Activated CD8-positive, alpha-beta T cell treated with anti-CD3 and anti-CD28 coated beads, Interleukin-2, amount 10 ng/mL, durations not matched to agents 7 days and 5 days (primary cell): ENCODE measurements around the gene UPP2. TPM values are rescaled to one million over a fixed set of nuclear protein-coding genes. Genes with fewer than 3 reads are reported as not detected.

ENCODE experiments used
- ATAC-seq: fragments of 150-1000 bp; cut with Tn5 transposase; one replicate; pipeline ENCODE4 v1.10.0; 2021; ENCODE audit warnings: moderate library complexity
- CTCF ChIA-PET: fragments of 350-600 bp; sonication (Branson Sonifier 250); formaldehyde crosslinking; loops from one replicate; lab custom pipeline; 2021; ENCODE audit warnings: antibody characterized with exemption; lab: Charles Lee
- POLR2A ChIA-PET: fragments of 350-600 bp; sonication (Branson Sonifier 250); formaldehyde crosslinking; loops from one replicate; lab custom pipeline; 2021; ENCODE audit warnings: antibody characterized with exemption; lab: Charles Lee
- DNase-seq: peaks from one replicate; pipeline ENCODE4 v3.0.0-alpha.2; 2020
- H3K27ac Mint-ChIP-seq: one replicate; pipeline ENCODE4 v1.8.0; 2021; ENCODE audit warnings: mild to moderate bottlenecking, mixed read lengths
- H3K27me3 Mint-ChIP-seq: one replicate; pipeline ENCODE4 v1.8.0; 2021; ENCODE audit warnings: low read depth, mixed read lengths
- H3K36me3 Mint-ChIP-seq: one replicate; pipeline ENCODE4 v1.8.0; 2021; ENCODE audit warnings: low read depth, mixed read lengths
- H3K4me1 Mint-ChIP-seq: one replicate; pipeline ENCODE4 v1.8.0; 2021; ENCODE audit warnings: low read depth, mixed read lengths
- H3K4me3 Mint-ChIP-seq: one replicate; pipeline ENCODE4 v1.8.0; 2021; ENCODE audit warnings: mild to moderate bottlenecking, mixed read lengths
- H3K9me3 Mint-ChIP-seq: one replicate; pipeline ENCODE4 v1.8.0; 2022; ENCODE audit warnings: mixed read lengths; ENCODE audit not compliant: insufficient read depth
- total RNA-seq, 2 experiments: library from RNA; stranded (reverse); gene quantifications; one replicate each; pipeline ENCODE4 v1.2.3, GENCODE V29; 2021

The UPP2 gene
- total RNA-seq, 2 experiments from 2014 or later, result not detected

- ChIA-PET CTCF (no interaction called here), POLR2A (no interaction called here)
- H3K4me1 Mint-ChIP-seq, result no peaks in the 10 kb centered on the region
- no peak for DNase-seq
- no peak overlapping the region for H3K27ac Mint-ChIP-seq
- no peaks in the 10 kb centered on the region for H3K36me3 Mint-ChIP-seq
- no peaks in the 10 kb centered on the region for H3K9me3 Mint-ChIP-seq
- H3K27me3 Mint-ChIP-seq, result peaks cover 3% of the 10 kb centered on the region
- ATAC-seq, result no peak
- H3K4me3 Mint-ChIP-seq, result no peak overlapping the region
Measured at GRCh38 chr2:158113741-158114295, 12.1 kb downstream of the UPP2 start.

GRCh38 chr2:158114516-158114915, 12.8 kb downstream of the UPP2 start:
- Mint-ChIP-seq H3K27ac (no peak overlapping the region), H3K27me3 (peaks cover 3% of the 10 kb centered on the region), H3K36me3 (no peaks in the 10 kb centered on the region), H3K4me3 (no peak overlapping the region), H3K4me1 (no peaks in the 10 kb centered on the region), H3K9me3 (no peaks in the 10 kb centered on the region)
- CTCF ChIA-PET, result no interaction called here
- ATAC-seq, result no peak
- POLR2A ChIA-PET, result interaction anchor here (0.6 kb wide), 1 partner anchor 1100 kb away, joined by 3 read pairs; no protein-coding TSS in a partner anchor
- DNase-seq, result no peak

DNA sequence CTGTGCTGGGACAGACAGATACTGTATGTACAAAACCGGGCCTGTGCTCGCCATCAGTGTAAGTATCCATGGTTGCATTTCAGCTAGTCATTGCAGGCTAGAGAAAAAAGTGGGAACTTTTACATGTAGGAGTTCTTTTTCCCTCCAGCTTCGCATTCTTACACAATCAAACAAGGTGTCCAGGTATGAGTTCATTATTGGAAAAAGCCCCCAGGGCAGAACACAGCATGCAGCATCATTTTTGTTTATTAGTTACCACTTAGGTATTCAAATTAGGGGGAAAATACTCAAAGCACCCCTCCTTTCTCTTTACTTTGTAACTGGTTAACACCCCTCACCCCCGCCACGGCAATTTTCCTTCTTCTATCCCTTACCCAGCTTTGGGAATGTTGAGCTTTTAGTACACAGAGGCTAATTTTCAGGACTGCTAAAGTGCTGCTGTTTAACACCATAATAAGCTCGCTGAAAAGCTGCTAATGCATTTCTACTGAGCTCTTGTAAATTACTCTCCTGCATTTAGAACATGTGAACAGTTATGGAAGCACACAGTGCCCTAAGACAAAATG, 13.6 kb downstream of the UPP2 start:
- Mint-ChIP-seq H3K27ac (no peak overlapping the region), H3K9me3 (no peaks in the 10 kb centered on the region), H3K36me3 (no peaks in the 10 kb centered on the region), H3K4me1 (no peaks in the 10 kb centered on the region), H3K27me3 (peaks cover 3% of the 10 kb centered on the region), H3K4me3 (no peak overlapping the region)
- ATAC-seq (no peak), DNase-seq (no peak)
- ChIA-PET POLR2A (interaction anchor here (0.6 kb wide), 1 partner anchor 1099 kb away, joined by 3 read pairs; no protein-coding TSS in a partner anchor), CTCF (no interaction called here)

DNA sequence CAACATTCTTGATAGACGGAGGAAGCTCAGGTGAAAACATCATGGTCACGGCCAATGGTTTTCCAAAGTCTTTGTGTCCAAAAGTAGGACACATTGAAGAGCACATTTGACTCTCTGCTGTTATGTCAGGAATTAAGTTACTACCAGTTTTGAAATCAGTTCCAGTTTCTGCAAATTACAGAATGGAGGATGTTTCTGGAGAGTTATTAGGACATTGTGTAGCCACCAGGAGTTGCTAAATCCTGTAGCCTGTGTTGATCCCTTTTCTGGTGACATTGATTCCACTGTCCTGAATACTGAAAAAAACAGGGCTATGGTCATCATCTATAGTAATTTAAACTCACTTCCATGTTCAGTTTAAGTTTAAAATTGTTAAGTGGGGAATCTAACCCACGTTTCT, 15.3 kb downstream of the UPP2 start:
- no peak for ATAC-seq
- no peaks in the 10 kb centered on the region for H3K9me3 Mint-ChIP-seq
- ChIA-PET CTCF (no interaction called here), POLR2A (no interaction called here)
- no peak overlapping the region for H3K4me3 Mint-ChIP-seq
- H3K27me3 Mint-ChIP-seq, result peaks cover 3% of the 10 kb centered on the region
- H3K27ac Mint-ChIP-seq, result no peak overlapping the region
- H3K4me1 Mint-ChIP-seq, result no peaks in the 10 kb centered on the region
- DNase-seq, result no peak
- H3K36me3 Mint-ChIP-seq, result no peaks in the 10 kb centered on the region

DNA sequence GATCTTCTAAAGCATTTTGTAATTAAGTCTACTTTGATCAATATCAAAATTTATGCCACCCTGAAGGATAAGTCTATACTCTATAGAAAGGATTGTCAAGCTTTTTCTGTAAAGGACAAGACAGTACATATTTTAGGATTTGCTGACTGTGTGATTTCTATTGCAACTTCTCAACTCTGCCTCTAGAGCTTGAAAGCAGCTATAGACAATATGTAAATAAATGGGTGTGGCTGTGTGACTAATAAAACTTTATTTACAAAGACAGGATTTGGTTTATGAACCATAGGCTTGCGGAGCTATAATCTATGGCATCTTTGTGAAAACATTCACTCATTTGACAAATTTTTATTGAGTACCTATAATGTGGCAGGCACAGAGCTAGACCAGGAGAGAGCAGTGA, 18.4 kb downstream of the UPP2 start:
- H3K4me1 Mint-ChIP-seq, result no peaks in the 10 kb centered on the region
- no peaks in the 10 kb centered on the region for H3K27me3 Mint-ChIP-seq
- no peaks in the 10 kb centered on the region for H3K36me3 Mint-ChIP-seq
- H3K4me3 Mint-ChIP-seq, result no peak overlapping the region
- POLR2A ChIA-PET, result no interaction called here
- ATAC-seq (no peak), DNase-seq (no peak)
- H3K27ac Mint-ChIP-seq, result no peak overlapping the region
- CTCF ChIA-PET, result no interaction called here
- H3K9me3 Mint-ChIP-seq, result no peaks in the 10 kb centered on the region

- Mint-ChIP-seq H3K4me3 (no peak overlapping the region), H3K4me1 (no peaks in the 10 kb centered on the region), H3K27ac (no peak overlapping the region), H3K27me3 (no peaks in the 10 kb centered on the region), H3K36me3 (no peaks in the 10 kb centered on the region), H3K9me3 (no peaks in the 10 kb centered on the region)
- DNase-seq (no peak), ATAC-seq (no peak)
- POLR2A ChIA-PET, result no interaction called here
- CTCF ChIA-PET, result no interaction called here
Measured at GRCh38 chr2:158120664-158121641, 19.3 kb downstream of the UPP2 start.

DNA sequence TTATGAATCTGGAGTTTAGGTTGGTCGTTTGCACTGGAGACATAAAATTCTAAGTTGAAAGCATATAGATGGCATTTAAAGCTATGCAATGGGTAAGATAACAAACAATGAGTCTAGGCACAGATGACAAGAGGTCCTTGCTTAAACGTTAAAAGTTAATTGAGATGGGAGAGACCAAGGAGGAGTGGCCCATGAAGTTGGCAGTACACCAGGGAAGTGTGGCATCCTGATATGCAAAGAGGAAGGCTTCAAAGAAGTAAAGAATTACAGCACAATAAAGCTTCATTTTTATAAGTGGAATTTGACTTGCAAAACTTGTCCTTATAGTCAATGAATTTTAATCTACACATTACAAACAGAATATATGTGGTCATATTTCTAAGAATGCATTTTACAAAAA, 23.2 kb downstream of the UPP2 start:
- Mint-ChIP-seq H3K4me1 (no peaks in the 10 kb centered on the region), H3K9me3 (no peaks in the 10 kb centered on the region), H3K36me3 (no peaks in the 10 kb centered on the region), H3K4me3 (no peak overlapping the region), H3K27ac (no peak overlapping the region), H3K27me3 (no peaks in the 10 kb centered on the region)
- ChIA-PET CTCF (no interaction called here), POLR2A (no interaction called here)
- DNase-seq (no peak), ATAC-seq (no peak)

DNA sequence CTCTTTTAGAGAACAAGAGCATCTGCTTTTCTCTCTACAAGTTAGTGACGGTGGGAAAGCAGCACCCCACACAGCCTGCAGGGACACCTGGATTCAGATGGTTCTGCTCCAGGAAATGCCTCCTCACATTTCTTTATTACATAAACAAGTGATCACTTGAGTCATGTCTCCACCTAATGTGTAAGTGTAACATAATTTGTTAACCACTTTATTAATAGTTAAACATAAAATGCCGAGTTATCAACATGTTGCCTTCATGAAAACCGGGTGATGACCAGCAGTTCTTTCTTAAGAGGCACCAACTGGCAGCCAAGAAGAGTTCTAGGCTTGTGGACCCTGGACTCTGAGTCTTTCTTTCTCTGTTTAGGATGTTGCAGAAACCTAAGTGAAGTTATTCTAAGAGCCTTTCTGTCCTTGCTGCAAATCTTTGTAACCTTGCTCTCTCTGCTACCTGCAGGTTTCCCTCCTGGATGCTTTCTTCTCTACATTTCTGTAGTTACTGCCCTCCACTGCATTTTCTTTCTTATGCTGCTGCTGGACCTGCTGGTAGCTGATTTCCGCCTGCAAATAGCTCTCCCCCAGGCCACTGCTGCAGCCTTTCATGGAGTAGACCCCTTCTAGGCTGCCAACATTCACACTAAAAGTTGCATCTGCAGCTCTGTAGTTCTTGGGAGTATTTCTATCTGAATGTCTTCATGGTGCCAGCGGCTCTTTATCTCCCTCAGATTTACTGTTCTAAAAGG, 24.3 kb downstream of the UPP2 start:
- DNase-seq (no peak), ATAC-seq (no peak)
- Mint-ChIP-seq H3K27ac (no peak overlapping the region), H3K4me3 (no peak overlapping the region), H3K9me3 (no peaks in the 10 kb centered on the region), H3K36me3 (no peaks in the 10 kb centered on the region), H3K4me1 (no peaks in the 10 kb centered on the region), H3K27me3 (no peaks in the 10 kb centered on the region)
- POLR2A ChIA-PET, result no interaction called here
- CTCF ChIA-PET, result no interaction called here

DNA sequence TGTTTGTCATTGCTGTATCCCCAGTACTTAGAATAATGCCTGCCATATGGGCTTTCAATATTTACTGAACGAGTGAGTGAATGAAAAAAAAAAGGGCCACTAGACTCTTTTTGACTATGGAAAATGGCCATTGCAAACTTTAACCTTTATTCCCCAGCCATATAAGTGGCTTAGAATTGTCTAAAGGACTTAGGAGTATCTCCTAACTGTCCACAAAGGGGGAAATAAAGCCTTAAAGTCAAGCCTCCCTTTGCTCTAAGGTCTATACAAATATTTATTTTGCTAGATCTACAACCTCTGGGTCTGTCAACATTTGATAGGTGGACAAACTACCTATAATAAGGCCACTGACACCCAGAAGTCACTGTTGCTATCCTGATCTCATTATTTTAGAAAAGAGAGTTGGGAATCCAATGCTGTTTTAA, 25.7 kb downstream of the UPP2 start:
- ATAC-seq (no peak), DNase-seq (no peak)
- Mint-ChIP-seq H3K27me3 (no peaks in the 10 kb centered on the region), H3K27ac (no peak overlapping the region), H3K4me3 (no peak overlapping the region), H3K4me1 (no peaks in the 10 kb centered on the region), H3K9me3 (no peaks in the 10 kb centered on the region), H3K36me3 (no peaks in the 10 kb centered on the region)
- ChIA-PET POLR2A (no interaction called here), CTCF (no interaction called here)

GRCh38 chr2:158128168-158128973, 26.7 kb downstream of the UPP2 start:
- ChIA-PET POLR2A (no interaction called here), CTCF (no interaction called here)
- H3K27me3 Mint-ChIP-seq, result no peaks in the 10 kb centered on the region
- no peaks in the 10 kb centered on the region for H3K4me1 Mint-ChIP-seq
- no peak overlapping the region for H3K27ac Mint-ChIP-seq
- no peak for ATAC-seq
- no peak overlapping the region for H3K4me3 Mint-ChIP-seq
- H3K36me3 Mint-ChIP-seq, result no peaks in the 10 kb centered on the region
- DNase-seq, result no peak
- no peaks in the 10 kb centered on the region for H3K9me3 Mint-ChIP-seq

DNA sequence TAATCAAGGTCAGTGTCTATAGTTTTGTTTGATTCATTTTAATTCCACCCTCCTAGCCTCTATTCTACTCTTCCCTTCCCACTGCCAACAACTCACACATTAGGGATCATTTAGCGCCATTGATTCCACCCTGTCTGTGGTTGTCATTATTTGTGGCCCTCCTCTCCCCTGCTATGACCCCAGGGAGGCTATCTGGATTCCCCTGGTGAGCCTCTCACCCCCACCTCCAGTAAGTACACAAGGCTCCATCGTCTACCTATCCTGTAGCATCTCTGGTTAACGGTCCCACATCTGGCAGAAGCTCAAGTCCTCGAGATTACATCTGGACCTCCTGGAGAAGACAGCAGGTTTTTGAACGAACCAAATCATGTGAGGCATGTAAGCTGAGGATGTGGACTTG, 27.4 kb downstream of the UPP2 start:
- Mint-ChIP-seq H3K36me3 (no peaks in the 10 kb centered on the region), H3K4me1 (no peaks in the 10 kb centered on the region), H3K27ac (no peak overlapping the region), H3K9me3 (no peaks in the 10 kb centered on the region), H3K27me3 (no peaks in the 10 kb centered on the region), H3K4me3 (no peak overlapping the region)
- DNase-seq (no peak), ATAC-seq (no peak)
- CTCF ChIA-PET, result no interaction called here
- POLR2A ChIA-PET, result no interaction called here
